T follicular helper cell (primary cell): Measurements from ENCODE around the gene C6orf15.

Experiments
- DNase-seq: peaks from one replicate; pipeline ENCODE4 v3.0.0-alpha.2; 2020; ENCODE audit warnings: low read depth

Gene C6orf15

GRCh38 chr6:31130751-31131150, 18.4 kb upstream of the C6orf15 start:
- DNase-seq: no peak

GRCh38 chr6:31129130-31129529, 16.8 kb upstream of the C6orf15 start:
- DNase-seq: no peak

GRCh38 chr6:31128093-31128676, 15.8 kb upstream of the C6orf15 start:
- peak; percentile 62 for DNase-seq

- DNase-seq: no peak
Measured at GRCh38 chr6:31126396-31127175, 14.2 kb upstream of the C6orf15 start.

DNA sequence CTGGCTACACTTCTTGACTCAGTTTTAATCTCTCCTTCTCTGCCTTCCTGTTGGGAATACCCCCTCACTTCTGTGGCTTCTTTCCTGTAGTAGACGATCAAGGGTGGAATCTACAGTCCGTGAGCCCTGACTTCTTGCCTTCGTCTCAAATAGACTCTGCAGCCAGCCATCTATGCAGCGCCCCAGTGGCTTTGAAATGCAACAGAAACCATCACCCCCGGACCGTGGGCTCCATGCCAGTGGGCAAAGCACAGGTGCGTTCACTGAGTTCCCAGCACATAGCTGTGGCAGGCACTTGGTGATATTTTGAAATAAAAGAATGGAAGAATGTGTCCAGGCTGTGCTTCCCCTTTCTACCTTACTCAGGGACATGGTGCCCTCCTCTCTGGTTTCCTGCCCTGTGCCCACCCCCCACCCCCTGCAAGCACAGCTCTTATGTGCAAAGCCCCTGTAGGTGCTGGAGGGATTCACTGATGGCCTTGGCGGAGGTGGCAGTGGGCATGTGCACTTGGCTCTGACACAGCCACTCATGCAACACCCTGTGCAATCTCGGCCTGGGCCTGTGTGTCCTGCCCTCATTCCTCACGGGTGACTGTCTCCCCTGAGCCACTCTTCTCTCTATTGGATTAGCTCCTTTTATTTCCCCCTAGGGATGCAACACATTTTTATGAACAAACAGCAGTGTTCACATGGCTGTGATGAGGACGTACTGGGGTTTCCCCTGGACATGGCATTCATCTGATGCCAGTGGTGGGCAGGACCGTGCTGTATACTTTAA, 13.4 kb upstream of the C6orf15 start:
- no peak for DNase-seq

GRCh38 chr6:31125162-31125561, 12.8 kb upstream of the C6orf15 start:
- no peak for DNase-seq

DNA sequence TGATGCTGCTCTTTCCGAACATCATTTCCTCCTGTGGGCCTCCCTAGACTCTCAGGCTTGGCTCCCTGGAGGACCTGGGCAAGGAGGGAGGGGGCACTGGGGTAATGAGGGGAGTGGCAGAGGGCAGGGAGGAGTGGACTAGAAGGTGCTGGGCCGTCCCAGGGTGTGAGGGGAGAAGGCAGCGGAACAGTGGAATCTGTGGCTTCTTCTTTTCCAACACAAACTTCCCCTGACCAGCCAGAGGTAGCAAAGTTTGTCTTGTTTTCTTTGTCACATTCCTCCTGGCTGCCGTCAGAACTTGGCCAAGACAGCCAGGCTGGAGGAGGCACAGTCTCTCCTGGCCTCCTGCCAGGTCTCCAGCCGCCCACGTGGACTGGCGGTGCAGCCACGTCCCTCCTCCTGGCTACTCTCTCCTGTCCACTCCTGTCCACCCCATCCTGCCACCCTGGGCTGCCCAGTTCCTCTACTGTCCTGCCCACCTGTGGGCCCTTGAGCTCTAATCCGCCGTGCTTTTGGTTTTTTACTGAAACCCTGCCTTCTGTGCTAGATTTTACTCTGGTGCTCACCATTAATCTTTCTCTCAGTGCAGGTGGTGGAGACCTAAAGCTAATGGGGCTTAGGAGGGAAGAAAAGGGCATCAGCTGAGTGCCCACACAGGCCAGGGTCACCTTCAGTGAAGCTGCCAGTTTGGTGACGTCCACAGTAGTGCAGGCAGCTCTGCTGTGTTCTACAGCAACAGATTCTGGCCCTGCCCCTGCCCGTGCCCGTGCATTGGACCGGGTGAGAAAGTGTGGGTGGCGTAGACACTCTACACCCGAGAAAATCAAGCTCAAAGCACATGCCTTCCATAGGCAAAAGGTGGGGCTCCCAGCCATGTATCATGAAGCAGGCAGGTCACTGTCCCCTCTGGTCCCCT, 10.7 kb upstream of the C6orf15 start:
- no peak for DNase-seq

- DNase-seq: no peak
Measured at GRCh38 chr6:31121131-31121790, 8.9 kb upstream of the C6orf15 start.

DNA sequence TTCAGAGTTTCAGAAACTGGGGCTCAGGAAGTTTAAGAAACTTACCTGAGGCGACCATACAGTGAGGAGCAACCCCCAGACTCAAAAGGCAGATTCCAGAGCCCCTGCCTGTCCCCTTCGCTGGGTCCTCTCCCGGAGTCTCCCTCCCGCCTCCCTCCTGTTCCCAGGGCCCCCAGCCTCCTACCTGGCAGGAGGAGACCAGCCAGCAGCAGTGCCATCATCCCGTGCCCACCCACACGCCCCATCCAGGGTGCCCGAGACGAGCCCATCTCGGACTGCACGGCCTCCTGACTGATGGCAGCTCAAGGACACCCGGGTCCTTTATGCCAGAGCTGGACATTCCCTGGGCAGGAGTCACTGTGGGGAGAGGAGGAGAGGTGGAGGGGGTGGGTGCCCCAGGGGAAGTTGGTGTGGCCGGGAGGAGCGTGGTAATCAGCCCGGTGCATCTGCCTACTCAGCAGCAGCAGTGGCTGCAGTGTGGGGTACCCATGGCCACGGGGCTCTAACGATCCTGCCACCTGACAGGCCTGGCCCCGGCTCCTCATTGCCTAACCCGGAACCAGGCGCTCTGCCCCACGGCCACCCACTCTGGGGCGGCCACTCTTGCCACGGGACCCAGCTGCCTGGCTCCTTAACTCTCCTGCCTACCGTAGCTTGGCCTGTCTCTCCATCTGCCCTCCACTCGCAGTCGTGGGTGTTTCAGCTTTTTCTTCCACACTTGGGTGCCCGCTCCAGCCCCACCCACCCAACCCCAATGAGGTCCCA, 8.0 kb upstream of the C6orf15 start, which contains the start of gene CDSN:
CDSN (minus strand) TSS at position 296 of the 765 bp plus-strand sequence; CDS start at position 269, 27 bp downstream.
- no peak for DNase-seq

DNA sequence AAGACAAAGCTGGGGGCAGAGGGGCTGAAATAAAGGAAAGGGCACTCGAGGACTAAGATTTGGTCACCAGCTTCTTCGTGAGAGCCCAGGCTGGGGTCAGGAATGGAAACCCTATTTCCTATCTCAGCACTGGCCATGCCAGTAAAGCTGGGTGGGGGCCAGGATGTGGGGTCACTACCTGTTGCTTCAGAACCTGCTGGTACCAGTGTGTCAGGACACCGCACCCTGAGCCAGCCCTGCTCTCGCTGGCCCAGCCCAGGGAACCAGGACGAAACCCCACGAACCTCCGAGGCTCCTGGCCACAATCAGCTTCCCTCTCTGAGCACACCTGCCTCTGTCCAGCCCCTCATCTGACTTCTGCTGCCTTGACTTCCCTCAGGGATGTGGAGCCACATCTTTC, 5.8 kb upstream of the C6orf15 start:
- DNase-seq: no peak

DNA sequence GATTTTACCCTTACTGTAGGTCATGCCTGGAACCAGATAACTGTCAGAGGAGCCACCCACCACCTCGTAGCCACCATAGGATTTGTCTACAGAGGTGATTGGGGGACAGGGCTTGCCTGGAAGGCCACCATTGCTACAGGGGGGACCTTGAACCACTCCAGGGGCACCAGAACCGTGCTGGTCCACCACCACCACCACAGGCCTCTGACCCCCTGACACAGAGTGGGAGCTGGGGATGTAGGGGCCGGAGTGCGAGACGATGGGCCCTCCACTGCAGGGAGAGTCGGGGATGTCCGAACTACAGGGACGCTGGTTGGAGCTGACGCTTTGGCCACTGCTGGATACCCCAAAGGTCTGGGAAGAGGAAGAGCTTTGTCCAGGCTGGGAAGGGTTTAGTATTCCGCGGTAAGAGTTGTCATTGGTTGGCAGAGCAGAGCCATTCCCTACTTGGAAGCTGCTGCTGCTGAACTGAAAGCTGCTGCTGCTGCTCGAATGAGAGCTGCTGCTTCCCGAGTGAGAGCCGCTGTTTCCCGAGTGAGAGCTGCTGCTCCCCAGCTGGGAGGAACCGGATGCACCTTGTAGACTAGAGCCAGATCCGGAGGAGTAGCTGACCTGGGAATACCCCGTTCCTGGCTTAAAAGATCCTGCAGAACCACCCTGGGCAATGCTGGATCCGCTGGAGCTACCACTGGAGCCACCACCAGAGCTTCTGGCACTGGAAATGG, 4.4 kb upstream of the C6orf15 start:
- DNase-seq: no peak

DNA sequence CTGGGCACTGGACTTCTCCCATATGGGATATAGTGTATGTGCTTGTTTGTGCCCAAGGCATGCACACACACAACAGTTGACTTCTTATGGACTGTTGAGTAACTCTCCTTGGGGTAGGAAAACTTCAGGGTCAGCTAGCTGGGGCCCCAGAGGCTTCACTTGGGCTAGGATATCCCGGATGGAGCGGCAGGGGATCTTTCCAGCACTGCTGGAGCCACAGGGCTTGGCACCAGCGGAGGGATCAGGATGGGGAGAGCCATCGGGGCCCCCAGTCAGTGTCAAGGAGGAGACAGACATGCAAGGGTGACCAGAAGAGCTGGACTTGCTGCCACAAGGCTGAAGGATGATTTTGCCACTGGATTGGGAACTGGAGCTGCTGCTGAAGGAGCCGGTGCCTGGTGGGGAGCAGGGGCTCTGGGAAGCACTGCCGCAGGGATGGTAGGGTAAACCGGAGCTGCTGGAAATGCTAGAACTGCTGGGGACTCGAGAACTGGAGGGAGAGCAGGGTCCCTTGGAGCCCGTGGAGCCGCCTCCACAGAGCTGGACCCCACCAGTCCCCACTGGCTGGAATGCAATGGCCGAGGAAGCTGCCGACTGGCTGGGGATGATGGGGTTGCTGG, 3.7 kb upstream of the C6orf15 start:
- no peak for DNase-seq

GRCh38 chr6:31114970-31115849, 2.8 kb upstream of the C6orf15 start:
- no peak for DNase-seq

- no peak for DNase-seq
Measured at GRCh38 chr6:31114541-31114878, 2.1 kb upstream of the C6orf15 start, which contains the start of gene PSORS1C1. Gene PSORS1C1 (plus strand): TSS chr6:31114800. CDS start chr6:31129633, 14,833 bp downstream.

- no peak for DNase-seq
Measured at GRCh38 chr6:31113861-31114540, 1.6 kb upstream of the C6orf15 start.

DNA sequence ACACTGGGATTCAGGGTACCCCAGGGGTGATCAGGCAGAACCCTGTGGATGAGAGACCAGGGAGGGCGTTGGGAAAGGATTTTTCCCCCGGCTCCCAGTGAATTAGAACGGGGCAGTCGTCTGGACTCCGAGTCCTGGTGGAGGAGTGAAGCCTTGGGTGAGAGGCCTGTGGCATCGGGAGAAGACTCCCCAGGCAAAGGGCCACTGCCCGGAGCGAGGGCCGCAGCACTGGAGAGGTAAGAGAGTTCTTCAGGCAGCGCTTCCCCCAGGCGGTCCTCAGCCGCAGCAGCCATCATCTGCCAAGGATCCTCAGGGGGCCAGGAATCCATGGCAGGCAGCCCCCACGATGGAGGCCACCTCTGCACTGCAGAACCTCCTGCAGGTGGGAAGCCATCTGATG, 663 bp downstream of the C6orf15 start:
- no peak for DNase-seq

DNA sequence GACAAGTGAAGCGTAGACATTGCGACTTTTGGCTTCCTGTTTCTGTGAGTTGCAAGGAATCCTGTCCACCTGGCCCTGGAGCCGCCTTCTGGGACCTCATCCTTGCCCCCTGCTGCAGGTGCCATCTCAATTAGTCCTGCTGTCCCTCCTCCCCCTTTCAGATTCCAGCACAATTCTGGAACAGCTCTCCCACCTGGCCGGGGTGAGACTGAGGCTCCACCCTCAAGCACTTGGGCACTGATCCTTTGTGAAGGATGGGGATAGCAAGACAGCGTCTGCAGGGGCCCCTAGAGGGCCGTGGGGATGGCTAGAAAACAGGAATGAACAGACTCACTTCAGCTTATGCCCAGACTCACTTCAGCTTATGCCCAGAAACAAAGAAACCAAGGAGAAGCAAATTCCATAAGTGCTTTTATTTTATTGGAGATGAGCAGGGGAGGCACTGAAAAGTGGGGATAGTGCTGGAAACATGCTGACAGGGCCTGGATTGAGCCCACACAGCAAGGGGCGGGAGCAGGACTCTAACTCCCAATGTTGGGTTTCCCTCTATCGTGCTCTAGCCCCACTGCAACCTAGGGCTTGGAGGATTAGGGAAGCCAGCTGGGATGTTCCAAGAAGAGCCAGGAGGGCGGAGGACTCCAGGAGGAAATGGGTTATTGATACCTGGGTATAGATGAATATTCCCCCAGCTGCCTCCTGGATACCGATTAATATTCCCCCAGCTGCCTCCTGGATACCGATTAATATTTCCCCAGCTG, 1.4 kb downstream of the C6orf15 start:
- DNase-seq: no peak
